NCI-H128 (cell line): ENCODE results near the gene MRC2.
"Not testable (repeated sequence)": the region's sequence is repeated elsewhere in the genome, so short reads cannot be mapped to it uniquely, and the experiment has no call there.

Source experiments
- DNase-seq: peaks from one replicate; lab custom pipeline; 2025; ENCODE audit not compliant: unreplicated experiment; lab: John Stamatoyannopoulos, UW

Gene MRC2

GRCh38 chr17:62613095-62613494 lies 14.4 kb upstream of the MRC2 start:
- DNase-seq, result not testable (repeated sequence)

GRCh38 chr17:62614142-62614541 lies 13.3 kb upstream of the MRC2 start:
- no peak for DNase-seq

DNA sequence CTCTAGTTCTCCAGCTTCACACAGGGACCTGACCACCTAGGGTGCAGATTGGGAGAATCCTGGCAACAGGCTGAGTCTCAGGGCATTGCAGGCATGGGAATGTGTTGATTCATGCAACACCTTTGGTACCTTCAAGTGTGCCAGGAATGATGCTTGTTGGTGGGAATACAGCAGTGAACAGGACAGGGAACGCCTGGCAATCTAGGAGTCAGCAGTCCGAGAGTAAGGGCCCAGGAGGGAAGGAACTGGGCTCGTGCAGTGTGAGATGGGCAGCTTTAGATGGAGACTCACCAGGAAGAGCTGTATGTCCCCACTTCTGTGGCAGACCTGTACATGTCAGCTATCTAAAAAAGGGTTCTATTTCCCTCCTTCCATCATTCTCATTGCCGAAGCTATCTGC lies 12.0 kb upstream of the MRC2 start:
- no peak for DNase-seq

GRCh38 chr17:62616993-62617893 lies 10.2 kb upstream of the MRC2 start:
- no peak for DNase-seq

DNA sequence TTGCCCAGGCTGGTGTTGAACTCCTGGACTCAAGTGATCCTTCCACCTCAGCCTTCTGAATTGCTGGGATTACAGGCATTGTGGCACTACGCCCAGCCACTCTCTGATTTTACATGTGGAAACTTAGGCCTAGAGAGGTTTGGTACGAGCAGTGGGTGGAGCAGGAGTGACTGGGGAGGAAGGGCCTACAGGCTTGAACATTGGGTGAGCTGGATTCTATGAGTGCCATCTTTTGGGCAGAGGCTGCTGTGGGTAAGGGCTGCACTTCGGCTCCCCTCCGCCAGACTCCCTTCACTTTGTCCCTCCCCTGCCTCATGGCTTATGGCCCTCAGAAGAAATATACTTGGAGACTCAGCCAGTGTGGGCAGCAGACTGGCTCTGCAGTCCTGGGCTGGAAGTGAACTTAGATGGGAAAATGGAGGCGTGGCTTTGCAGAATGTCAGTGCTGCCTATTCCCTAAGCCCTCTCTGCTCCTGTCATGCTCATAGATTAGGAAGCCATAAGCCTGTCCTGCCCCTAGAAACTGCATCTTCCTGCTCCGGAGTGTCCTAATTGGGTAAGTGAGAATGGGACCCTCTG lies 9.5 kb upstream of the MRC2 start:
- no peak for DNase-seq

- DNase-seq, result no peak
Measured at GRCh38 chr17:62618647-62619416, 8.6 kb upstream of the MRC2 start.

- no peak for DNase-seq
Measured at GRCh38 chr17:62619417-62620155, 7.9 kb upstream of the MRC2 start.

- no peak for DNase-seq
Measured at GRCh38 chr17:62621223-62621622, 6.2 kb upstream of the MRC2 start.

GRCh38 chr17:62625184-62625869 lies 2.1 kb upstream of the MRC2 start:
- DNase-seq, result no peak

DNA sequence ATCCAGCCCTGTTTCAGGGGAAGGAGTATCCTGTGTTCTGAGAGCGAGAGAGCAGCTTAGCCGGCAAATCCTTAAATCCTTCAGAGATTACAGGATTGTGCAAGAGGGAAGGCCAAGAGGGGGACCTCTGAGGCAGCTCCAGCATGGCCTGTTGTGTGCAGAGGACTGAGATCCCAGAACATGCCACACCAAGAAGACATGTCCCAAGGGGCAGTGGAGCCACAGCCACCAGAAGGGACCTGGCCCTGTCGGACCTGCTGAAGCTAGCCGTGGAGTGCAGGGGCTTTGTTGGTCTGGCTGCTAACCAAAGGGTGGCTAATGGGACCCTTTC lies 1.6 kb upstream of the MRC2 start:
- DNase-seq, result no peak

DNA sequence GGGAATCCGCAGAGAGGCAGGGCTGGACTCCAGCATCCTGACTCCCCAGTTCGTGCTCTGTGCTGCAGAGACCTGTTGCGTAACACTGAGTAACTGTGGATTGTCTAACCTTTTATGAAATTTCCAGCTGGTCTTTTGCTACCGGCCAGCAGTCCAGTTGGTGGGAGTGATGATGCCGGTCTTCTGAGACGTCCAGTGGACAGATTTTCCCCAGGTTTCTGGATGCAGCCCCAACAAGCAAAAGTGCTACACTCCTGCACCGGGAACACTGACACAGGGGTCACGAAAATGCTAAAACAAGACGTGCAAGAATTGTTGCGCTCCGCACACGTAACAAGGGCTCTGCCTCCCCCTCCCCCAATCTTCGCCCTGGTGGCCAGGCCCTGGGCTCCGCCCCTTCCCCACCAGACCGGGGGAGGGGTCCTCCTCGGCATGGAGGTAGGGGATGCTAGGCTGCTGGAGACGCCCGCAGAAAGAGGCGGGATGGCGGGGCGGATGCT lies 701 bp upstream of the MRC2 start:
- DNase-seq, result no peak

DNA sequence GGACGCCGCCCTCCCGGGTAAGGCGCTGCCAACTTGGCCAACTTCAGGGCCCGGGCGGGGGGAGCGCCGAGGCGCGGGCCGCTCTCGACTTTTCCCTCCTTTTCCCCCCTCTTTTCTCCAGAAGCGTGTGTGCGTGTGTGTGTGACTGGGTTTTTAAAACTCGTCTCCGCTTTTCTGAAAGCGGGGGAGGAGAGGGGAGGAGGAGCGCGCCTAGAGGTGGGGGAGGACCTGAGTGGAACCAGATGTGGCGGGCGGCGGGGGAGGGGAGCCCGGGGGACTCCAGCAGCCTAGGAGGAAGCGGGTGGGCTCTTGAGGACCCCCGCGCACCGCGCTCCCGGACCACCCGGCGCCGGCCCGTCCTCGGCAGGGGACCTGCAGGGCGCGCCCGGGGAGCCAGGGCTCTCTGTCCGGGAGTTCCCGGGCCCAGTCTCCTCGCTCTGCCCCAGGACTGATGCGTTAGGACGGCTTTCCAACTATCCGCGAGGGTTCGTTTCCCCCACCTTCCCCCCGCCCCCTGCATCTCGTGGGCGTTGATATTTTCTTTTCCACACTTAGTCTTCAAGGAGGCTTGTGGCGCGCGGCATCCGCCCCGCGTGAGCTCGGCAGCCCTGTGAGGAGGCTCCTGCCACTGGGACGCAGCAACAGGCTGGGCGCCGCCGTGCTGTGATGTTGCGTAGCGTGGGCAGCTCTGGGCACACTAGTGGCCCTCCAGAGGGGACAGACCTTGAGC lies 599 bp downstream of the MRC2 start:
- no peak for DNase-seq

- no peak for DNase-seq
Measured at GRCh38 chr17:62628831-62629555, 1.5 kb downstream of the MRC2 start.

- no peak for DNase-seq
Measured at GRCh38 chr17:62629556-62630364, 2.3 kb downstream of the MRC2 start.

DNA sequence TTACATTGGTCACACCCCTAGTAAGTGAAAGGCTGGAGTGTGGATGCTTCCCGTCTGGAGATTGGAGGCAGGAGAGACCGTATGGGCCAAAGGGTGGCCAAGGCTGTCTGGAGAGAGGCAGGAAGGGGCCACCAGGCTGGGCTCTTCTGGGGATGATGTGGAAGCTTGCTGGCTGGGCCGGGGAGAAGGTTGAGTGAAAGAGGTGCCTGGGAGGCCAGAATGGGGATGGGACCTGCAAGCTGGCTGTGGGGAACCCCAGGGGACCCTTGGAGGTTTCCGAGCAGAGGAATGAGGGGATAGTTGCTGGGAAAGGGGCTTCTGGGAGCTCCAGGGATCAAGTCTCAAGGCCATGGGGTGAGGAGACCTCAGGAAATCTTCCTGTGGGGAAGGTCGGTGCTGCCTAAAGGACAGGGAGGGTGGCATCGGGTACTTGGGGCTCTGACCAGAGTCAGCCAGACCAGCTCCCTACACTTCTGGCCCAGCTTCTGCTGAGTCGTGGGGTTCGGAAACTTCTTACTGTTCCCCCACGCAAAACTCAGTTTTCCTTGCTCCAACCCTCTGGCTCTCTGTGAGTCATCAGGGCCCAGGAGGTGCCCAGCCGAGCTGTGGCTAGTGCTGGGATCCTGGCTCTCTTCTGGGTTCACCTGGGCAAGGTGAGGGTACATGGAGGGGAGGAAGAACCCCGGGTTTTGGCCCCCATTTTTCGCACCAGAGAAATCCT lies 3.1 kb downstream of the MRC2 start:
- DNase-seq, result no peak

DNA sequence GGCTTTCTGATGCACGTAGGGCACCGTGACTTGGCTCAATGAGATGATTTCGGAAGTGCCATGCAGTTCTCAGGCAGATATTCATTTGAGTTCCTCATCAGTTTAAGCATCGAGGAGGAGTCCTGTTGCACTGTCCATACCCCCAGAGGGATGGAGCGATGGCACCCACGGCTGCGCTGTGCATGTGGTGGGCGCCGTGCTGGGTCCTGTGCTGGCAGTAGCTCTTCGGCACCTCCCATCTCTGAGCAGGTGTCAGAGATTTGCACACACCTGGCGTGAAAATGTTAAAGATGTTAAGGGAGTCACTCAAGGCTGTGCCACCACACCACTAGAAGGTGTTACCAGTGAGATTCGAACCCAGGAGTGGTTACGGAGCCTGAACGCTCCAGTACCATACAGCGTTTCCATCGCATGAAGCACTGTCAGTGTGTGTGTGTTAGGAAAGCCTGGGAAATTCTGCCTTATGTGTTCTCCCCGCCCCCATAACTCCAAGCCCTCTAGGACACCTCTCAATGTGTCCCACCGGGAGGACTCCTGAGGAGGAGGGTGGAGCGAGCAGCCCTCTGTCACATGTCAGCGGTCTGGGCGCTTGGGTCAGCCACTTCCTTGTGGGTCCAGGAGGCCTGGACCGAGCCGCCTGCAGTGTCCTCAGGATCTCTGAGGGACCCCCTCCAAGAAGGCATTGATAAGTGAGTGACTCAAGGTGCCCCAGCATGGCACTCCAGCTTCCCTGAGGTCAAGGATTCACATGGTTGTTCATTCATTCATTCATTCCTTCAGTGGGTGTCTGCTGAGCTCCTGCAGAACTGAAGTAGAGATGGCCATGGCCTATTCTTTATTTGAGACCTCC lies 3.8 kb downstream of the MRC2 start:
- DNase-seq, result no peak
